GM06990 (cell line): ENCODE data around the gene SYNE2.
A peak's percentile ranks its signal among the peaks of the same experiment; 100 is the strongest.

Source experiments
- DNase-seq: peaks from one replicate; pipeline ENCODE4 v3.0.0-alpha.2; 2011; ENCODE audit not compliant: insufficient read length; ENCODE audit errors: extremely low read depth
- H3K27me3 ChIP-seq: replicated peaks from 2 replicates; pipeline ENCODE4 v1.6.0; 2011; ENCODE audit warnings: low read length; ENCODE audit not compliant: control insufficient read depth, insufficient read depth
- H3K36me3 ChIP-seq: 2 replicates; pipeline ENCODE4 v1.5.1; 2011; ENCODE audit warnings: low read length; ENCODE audit not compliant: control insufficient read depth, insufficient read depth
- H3K4me3 ChIP-seq: replicated peaks from 2 replicates; pipeline ENCODE4 v1.5.1; 2011; ENCODE audit warnings: low read depth, mild to moderate bottlenecking, control low read depth, low read length
- TF ChIP-seq, protein P1 (sequence below): IDR thresholded peaks from 2 replicates; pipeline ENCODE4 v1.5.1; 2011; ENCODE audit warnings: low read length, control low read depth, mild to moderate bottlenecking, inconsistent platforms; ENCODE audit not compliant: insufficient read depth, poor library complexity, severe bottlenecking

SYNE2 gene

DNA sequence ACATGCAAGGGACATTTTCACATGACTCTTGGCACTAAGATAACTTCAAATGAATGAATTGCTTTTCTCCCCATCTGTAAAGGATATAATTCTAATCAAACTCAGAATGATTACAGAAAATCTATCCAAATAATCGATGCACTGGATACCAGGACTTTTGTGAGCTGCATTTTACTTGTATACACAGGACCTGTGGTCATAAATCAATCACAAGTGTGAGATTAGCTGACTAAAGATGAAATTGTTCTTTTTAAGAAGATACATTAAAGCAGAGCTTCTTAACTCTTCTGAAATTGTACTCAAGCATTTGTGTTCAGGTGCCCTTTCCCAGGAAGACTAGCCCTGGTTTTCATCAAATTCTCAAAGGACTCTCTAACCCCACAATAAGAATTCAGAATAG, 375.1 kb downstream of the SYNE2 start:
- Histone ChIP-seq H3K36me3 (peaks cover 5% of the 10 kb centered on the region), H3K27me3 (no peaks in the 10 kb centered on the region), H3K4me3 (no peak overlapping the region)
- TF ChIP-seq, protein P1, sequence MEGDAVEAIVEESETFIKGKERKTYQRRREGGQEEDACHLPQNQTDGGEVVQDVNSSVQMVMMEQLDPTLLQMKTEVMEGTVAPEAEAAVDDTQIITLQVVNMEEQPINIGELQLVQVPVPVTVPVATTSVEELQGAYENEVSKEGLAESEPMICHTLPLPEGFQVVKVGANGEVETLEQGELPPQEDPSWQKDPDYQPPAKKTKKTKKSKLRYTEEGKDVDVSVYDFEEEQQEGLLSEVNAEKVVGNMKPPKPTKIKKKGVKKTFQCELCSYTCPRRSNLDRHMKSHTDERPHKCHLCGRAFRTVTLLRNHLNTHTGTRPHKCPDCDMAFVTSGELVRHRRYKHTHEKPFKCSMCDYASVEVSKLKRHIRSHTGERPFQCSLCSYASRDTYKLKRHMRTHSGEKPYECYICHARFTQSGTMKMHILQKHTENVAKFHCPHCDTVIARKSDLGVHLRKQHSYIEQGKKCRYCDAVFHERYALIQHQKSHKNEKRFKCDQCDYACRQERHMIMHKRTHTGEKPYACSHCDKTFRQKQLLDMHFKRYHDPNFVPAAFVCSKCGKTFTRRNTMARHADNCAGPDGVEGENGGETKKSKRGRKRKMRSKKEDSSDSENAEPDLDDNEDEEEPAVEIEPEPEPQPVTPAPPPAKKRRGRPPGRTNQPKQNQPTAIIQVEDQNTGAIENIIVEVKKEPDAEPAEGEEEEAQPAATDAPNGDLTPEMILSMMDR: no peak
- DNase-seq: no peak

DNA sequence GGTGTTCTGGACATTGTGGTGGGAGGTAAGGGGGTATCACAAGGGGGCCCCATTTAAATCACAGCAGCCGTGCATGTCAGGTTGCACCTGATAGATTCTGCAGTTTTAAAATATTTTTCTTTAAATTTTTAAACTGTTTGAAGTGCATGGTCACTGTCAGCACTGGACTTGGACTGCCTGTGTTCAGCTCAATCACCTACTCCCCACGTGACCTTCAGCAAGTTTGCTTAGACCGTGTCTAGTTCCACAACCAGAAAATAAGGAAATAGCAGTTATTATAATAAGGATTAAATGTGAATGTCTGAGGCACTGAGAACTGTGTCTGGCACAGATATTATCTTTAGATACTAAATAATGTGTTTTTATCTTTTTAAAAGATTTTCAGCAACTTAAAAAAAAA, 376.7 kb downstream of the SYNE2 start:
- TF ChIP-seq, protein P1: no peak
- no peak for DNase-seq
- Histone ChIP-seq H3K4me3 (no peak overlapping the region), H3K36me3 (peaks cover 4% of the 10 kb centered on the region), H3K27me3 (no peaks in the 10 kb centered on the region)

DNA sequence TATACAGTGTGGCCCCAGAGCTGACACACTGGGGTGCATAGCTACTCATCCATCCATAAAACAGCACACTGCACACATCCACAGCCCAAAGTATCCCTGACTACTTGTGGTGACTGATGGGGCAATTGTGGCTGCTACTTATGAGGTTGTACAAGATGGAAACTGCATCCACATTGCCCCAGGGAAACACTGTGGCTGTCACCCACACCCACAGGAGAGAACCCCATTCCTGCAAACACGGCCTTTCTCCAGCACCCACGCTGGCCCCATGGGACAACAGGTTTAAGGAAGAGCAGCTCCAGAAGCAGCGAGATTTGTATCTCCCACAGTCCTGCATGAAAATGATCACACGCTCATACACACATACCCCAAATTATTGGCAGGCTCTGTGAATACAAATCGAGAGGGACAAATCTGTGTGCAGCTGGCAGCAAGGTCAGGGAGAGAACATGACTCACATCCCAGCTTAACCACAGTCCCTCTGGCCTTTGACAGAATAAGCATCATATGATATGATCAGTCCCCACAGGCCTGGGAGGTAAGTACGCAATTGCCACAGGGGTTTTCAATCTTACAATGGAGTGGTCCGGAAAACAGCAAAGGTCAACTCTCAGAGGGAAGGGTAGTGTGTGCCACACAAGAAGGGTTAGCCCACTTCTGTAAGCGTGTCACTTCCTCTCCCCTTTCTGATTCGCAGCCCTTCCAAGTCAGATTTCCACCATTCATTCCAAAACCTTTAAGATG, 379.5 kb downstream of the SYNE2 start:
- H3K27me3 ChIP-seq: no peaks in the 10 kb centered on the region
- H3K36me3 ChIP-seq: no peaks in the 10 kb centered on the region; the same call in none of the 2 replicates
- TF ChIP-seq, protein P1: no peak
- peak; percentile 45 for DNase-seq
- H3K4me3 ChIP-seq: peak overlapping the region; percentile 22; the same call in 1 of the 2 replicates

DNA sequence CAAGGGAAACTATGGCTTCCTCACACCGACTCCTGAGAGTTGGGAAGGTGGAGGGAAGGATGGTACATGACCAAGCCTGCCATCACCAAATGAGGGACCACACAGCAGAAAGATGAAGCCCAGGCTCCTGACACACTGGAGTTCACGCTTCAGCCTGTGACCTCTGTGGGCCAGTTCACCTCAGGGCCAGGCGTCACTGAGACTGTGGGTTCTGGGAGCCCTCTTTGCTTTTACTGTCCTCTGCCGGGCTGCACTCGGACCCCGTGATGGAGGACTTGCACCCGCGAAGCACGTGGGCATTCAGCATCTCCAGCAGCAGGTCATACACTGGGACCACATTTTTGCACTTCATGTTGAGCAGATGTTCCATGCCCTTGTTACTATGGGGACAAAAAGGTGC, 380.1 kb downstream of the SYNE2 start:
- no peak for DNase-seq
- H3K27me3 ChIP-seq: no peaks in the 10 kb centered on the region
- H3K4me3 ChIP-seq: no peak overlapping the region
- H3K36me3 ChIP-seq: no peaks in the 10 kb centered on the region; the same call in none of the 2 replicates
- TF ChIP-seq, protein P1: no peak

DNA sequence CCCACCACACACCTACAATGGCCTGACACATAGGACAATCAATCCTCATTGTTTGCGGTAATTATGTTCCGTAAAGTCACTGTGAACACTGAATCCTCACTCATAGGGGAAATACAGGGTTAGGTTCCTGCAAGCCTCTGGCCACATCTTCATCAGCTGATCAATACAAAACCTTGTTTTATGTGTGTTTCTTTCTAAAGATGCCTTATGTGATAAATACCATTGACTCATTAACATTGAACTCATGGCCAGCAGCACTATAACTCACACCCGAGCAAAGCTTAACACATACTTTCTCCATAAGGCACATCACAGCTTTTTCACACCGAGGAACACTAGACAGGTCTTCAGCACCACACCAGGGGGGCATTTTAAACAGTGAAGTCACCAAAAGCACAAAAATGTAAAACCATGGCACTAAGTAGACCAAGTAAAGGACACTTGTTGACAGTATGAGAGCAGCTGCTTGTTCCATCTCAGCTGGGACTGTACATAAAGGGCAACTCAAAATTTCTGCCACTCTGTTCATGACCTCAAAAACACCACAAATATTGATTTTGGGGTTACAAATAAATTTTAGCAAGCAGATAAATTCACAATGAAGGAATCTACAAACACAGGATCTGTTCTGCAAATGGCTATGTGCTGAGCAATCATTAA, 380.9 kb downstream of the SYNE2 start:
- Histone ChIP-seq H3K36me3 (no peaks in the 10 kb centered on the region; the same call in none of the 2 replicates), H3K4me3 (peak overlapping the region; percentile 4; the same call in 1 of the 2 replicates), H3K27me3 (no peaks in the 10 kb centered on the region)
- TF ChIP-seq, protein P1: no peak
- DNase-seq: no peak
